GM12878 (cell line): Measurements from ENCODE around the gene FHOD3. TPM values are rescaled to one million over a fixed set of nuclear protein-coding genes. Genes with fewer than 3 reads are reported as not detected.

Experiments
- ATAC-seq: fragments of 200-7000 bp; cut with Tn5 transposase; 3 replicates; pipeline ENCODE4 v1.9.1; 2020; ENCODE audit warnings: mild to moderate bottlenecking, moderate library complexity
- BruUV-seq: library from RNA; stranded (reverse); fragments of 400-500 nt; replicated peaks from 2 replicates; lab custom pipeline; 2021; lab: Mats Ljungman, UMichigan
- CTCF ChIA-PET: fragments of 300-600 bp; sonication (Branson Sonifier 250); formaldehyde crosslinking; extraction: SDS; loops from one replicate; lab custom pipeline; 2021; ENCODE audit warnings: inconsistent platforms; lab: Yijun Ruan, JAX
- POLR2A ChIA-PET: fragments of 350-600 bp; formaldehyde crosslinking; extraction: SDS; loops from one replicate; lab custom pipeline; 2021; ENCODE audit warnings: inconsistent platforms; lab: Charles Lee
- RAD21 ChIA-PET: fragments of 300-600 bp; sonication (Branson Sonifier 250); formaldehyde crosslinking; loops from one replicate; lab custom pipeline; 2023; ENCODE audit warnings: antibody characterized with exemption; ENCODE audit not compliant: unreplicated experiment; lab: Charles Lee
- SMC1A ChIA-PET: fragments of 300-600 bp; sonication (Branson Sonifier 250); formaldehyde crosslinking; loops from one replicate; lab custom pipeline; 2023; ENCODE audit not compliant: unreplicated experiment, uncharacterized antibody; lab: Charles Lee
- DNase-seq: peaks from one replicate; pipeline ENCODE4 v3.0.0-alpha.2; 2011; ENCODE audit warnings: low read depth, low spot score
- FAIRE-seq: peaks from 3 replicates; lab custom pipeline; 2011; peaks lifted over from hg19 to GRCh38; lab: Jason Lieb, UNC
- H2AFZ ChIP-seq: 2 replicates; pipeline ENCODE4 v1.6.0; 2011; ENCODE audit warnings: low read depth, low read length, control low read depth; ENCODE audit not compliant: control insufficient read depth
- H3K27ac ChIP-seq: 2 replicates; pipeline ENCODE4 v1.5.1; 2011; ENCODE audit warnings: control low read depth; ENCODE audit not compliant: control insufficient read depth, insufficient read depth
- H3K27me3 ChIP-seq, 2 experiments: replicated peaks in 1 of 2; 2 replicates each; pipeline versions ENCODE4 v1.6.0 to v1.6.1; 2011; ENCODE audit warnings: low read length in 1 of 2; ENCODE audit not compliant: control insufficient read depth in 2 of 2, insufficient read depth in 2 of 2
- H3K36me3 ChIP-seq, 2 experiments: 2 replicates each; pipeline ENCODE4 v1.5.1; 2011; ENCODE audit warnings: low read length in 1 of 2; ENCODE audit not compliant: control insufficient read depth in 2 of 2, insufficient read depth in 2 of 2
- H3K4me1 ChIP-seq: 2 replicates; pipeline ENCODE4 v1.6.1; 2011; ENCODE audit warnings: mild to moderate bottlenecking, low read length, moderate library complexity, mixed read lengths; ENCODE audit not compliant: control insufficient read depth, insufficient read depth
- H3K4me2 ChIP-seq: 2 replicates; pipeline ENCODE4 v1.6.0; 2011; ENCODE audit warnings: control low read depth; ENCODE audit not compliant: control insufficient read depth, insufficient read depth
- H3K4me3 ChIP-seq: fragments of 200-600 bp; sonication (generic); 2 replicates; pipeline ENCODE4 v1.5.1; 2016
- H3K79me2 ChIP-seq: 2 replicates; pipeline ENCODE4 v1.6.0; 2011; ENCODE audit warnings: low read length; ENCODE audit not compliant: control insufficient read depth, insufficient read depth
- H3K9ac ChIP-seq: 2 replicates; pipeline ENCODE4 v1.8.0; 2011; ENCODE audit warnings: low read length, control low read depth, mixed read lengths; ENCODE audit not compliant: control insufficient read depth, insufficient read depth
- H3K9me3 ChIP-seq: replicated peaks from 3 replicates; pipeline ENCODE4 v1.5.1; 2011; ENCODE audit warnings: mild to moderate bottlenecking, low read length; ENCODE audit not compliant: control insufficient read depth, insufficient read depth
- H4K20me1 ChIP-seq: 2 replicates; pipeline ENCODE4 v1.6.0; 2011; ENCODE audit not compliant: control insufficient read depth, insufficient read depth
- BHLHE40 ChIP-seq, 2 experiments: fragments of 450-650 bp in 1 of 2; IDR thresholded peaks; 2 replicates each; pipeline ENCODE4 v1.6.1; 2011 to 2017; ENCODE audit warnings: low read depth in 2 of 2, borderline replicate concordance in 1 of 2, improper control_type of control experiment in 1 of 2, low read length in 1 of 2, mild to moderate bottlenecking in 1 of 2
- BRCA1 ChIP-seq: IDR thresholded peaks from 2 replicates; pipeline ENCODE4 v1.6.1; 2011; ENCODE audit warnings: low read depth, low read length, improper control_type of control experiment
- HDAC2 ChIP-seq: fragments of 200-600 bp; sonication (generic); IDR thresholded peaks from 2 replicates; pipeline ENCODE4 v1.6.1; 2017
- HDAC6 ChIP-seq: fragments of 200-600 bp; sonication (generic); IDR thresholded peaks from one replicate; pipeline ENCODE4 v1.8.0; 2017; ENCODE audit warnings: antibody characterized with exemption; ENCODE audit not compliant: unreplicated experiment
- LARP7 ChIP-seq: fragments of 450-650 bp; IDR thresholded peaks from 2 replicates; pipeline ENCODE4 v1.6.1; 2017; ENCODE audit warnings: mild to moderate bottlenecking
- MEF2A ChIP-seq: IDR thresholded peaks from 2 replicates; pipeline ENCODE4 v1.6.1; 2011; ENCODE audit warnings: low read depth, mild to moderate bottlenecking, low read length, moderate library complexity; ENCODE audit not compliant: insufficient read depth
- MTA2 ChIP-seq: fragments of 450-650 bp; IDR thresholded peaks from 2 replicates; pipeline ENCODE4 v1.6.1; 2016; ENCODE audit warnings: low read depth, mild to moderate bottlenecking, moderate library complexity
- MYB ChIP-seq: fragments of 150-350 bp; IDR thresholded peaks from 2 replicates; pipeline ENCODE4 v1.6.1; 2014; ENCODE audit warnings: mild to moderate bottlenecking, low read depth, low read length, borderline replicate concordance
- NBN ChIP-seq: fragments of 450-650 bp; IDR thresholded peaks from 2 replicates; pipeline ENCODE4 v1.6.1; 2016
- NFXL1 ChIP-seq: fragments of 450-650 bp; IDR thresholded peaks from 2 replicates; pipeline ENCODE4 v1.6.1; 2017; ENCODE audit warnings: antibody characterized with exemption, mild to moderate bottlenecking, borderline replicate concordance
- NRF1 ChIP-seq: conservative IDR thresholded peaks from 2 replicates; pipeline ENCODE4 v1.6.1; 2011; ENCODE audit warnings: mild to moderate bottlenecking, low read depth, low read length, improper control_type of control experiment
- RB1 ChIP-seq: fragments of 450-650 bp; formaldehyde crosslinking; IDR thresholded peaks from 2 replicates; pipeline ENCODE4 v1.6.1; 2017; ENCODE audit warnings: mild to moderate bottlenecking, borderline replicate concordance
- SMC3 ChIP-seq: IDR thresholded peaks from 2 replicates; pipeline ENCODE4 v1.6.1; 2011; ENCODE audit warnings: low read length, improper control_type of control experiment, borderline replicate concordance
- SPI1 ChIP-seq: IDR thresholded peaks from 2 replicates; pipeline ENCODE4 v1.6.1; 2011; ENCODE audit warnings: low read depth, mild to moderate bottlenecking, low read length, moderate library complexity, borderline replicate concordance; ENCODE audit not compliant: insufficient read depth
- TAF1 ChIP-seq: IDR thresholded peaks from 2 replicates; pipeline ENCODE4 v1.6.1; 2011; ENCODE audit warnings: mild to moderate bottlenecking, low read depth, low read length, borderline replicate concordance
- TCF3 ChIP-seq: IDR thresholded peaks from 2 replicates; pipeline ENCODE4 v1.6.1; 2012; ENCODE audit warnings: low read depth, mild to moderate bottlenecking, low read length, borderline replicate concordance; ENCODE audit not compliant: insufficient read depth
- ZNF207 ChIP-seq: fragments of 450-650 bp; IDR thresholded peaks from 2 replicates; pipeline ENCODE4 v1.6.1; 2014; ENCODE audit warnings: antibody characterized with exemption, mild to moderate bottlenecking, borderline replicate concordance
- ZZZ3 ChIP-seq: IDR thresholded peaks from 2 replicates; pipeline ENCODE4 v1.6.1; 2011; ENCODE audit warnings: low read depth; ENCODE audit not compliant: control insufficient read depth, insufficient read length
- WGBS: methylation state at CpG from one replicate; pipeline ENCODE4 v1.1.6; 2016; ENCODE audit warnings: low lambda C conversion rate; ENCODE audit not compliant: insufficient replicate concordance, insufficient coverage; ENCODE audit errors: missing lambda C conversion rate; 5-methylcytosine and 5-hydroxymethylcytosine counted together
- in situ Hi-C: fragments of 300-500 bp; cut with MboI; formaldehyde crosslinking; loops from 9 replicates; pipeline ENCODE4 v1.14.3; 2018; ENCODE audit warnings: mixed read lengths
- intact Hi-C: fragments of 100-400 bp; cut with micrococcal nuclease; formaldehyde crosslinking; loops from one replicate; pipeline ENCODE4 v1.14.2; 2022; ENCODE audit not compliant: unreplicated experiment
- polyA plus RNA-seq, 11 experiments: library from polyadenylated mRNA; depleted of rRNA in 4 of 11; unstranded in 6 of 11; stranded (reverse) in 5 of 11; fragments of >200 nt; fragmentation: Nextera tagmentation in 4 of 11; fragmentation: Illumina TruSeq in 1 of 11; extraction: Ambion mirVana in 4 of 11; extraction: Trizol in 1 of 11; gene quantifications; 1 replicate in 1 of 11; 2 replicates in 10 of 11; pipeline versions ENCODE4 v1.2.1 to v1.2.3, GENCODE V29; 2011 to 2016; ENCODE audit warnings: inconsistent platforms in 2 of 11, missing spikeins in 2 of 11, low read depth in 1 of 11
- total RNA-seq, 4 experiments: library from RNA; depleted of rRNA in 3 of 4; stranded (reverse); fragments of >200 nt in 3 of 4; fragmentation: Illumina TruSeq in 1 of 4; extraction: Trizol in 1 of 4; gene quantifications; 2 replicates each; pipeline versions ENCODE4 v1.2.1 to v1.2.3, GENCODE V29; 2013 to 2021
- TF ChIP-seq, protein P1 (sequence below): fragments of 150-350 bp; IDR thresholded peaks from 2 replicates; pipeline ENCODE4 v1.6.1; 2014; ENCODE audit warnings: mild to moderate bottlenecking, low read depth, low read length

The FHOD3 gene
- total and polyA plus RNA-seq, 10 of the 15 experiments (the other 5 are each of a cell fraction or from before 2014, with no cell fraction given), result 0.77 to 26.7 (median 10.4) TPM

DNA sequence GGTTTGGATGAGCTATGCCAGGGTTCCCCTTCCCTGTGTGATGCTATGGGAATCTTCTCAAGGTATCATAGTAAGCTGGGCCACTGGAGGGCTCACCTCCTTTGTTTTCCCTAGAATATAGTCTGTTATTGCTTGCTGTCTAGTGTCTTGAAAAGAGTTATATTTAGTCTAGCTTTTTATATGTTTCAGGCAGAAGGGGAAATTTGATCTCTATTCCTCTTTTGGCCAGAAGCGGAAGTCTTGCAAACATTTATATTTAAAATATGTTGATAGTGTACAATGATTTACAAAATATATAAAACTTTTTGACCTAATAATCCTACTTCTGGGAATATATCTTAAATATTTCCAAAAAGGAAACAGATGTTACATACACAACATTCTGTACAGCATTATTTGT is 260.7 kb downstream of the FHOD3 start:
- 43% methylated on average over 1 of the region's 1 CpG for WGBS
- RAD21 ChIA-PET, result interaction anchor here (0.9 kb wide), 1 partner anchor 8 kb away, joined by 3 read pairs; no protein-coding TSS in a partner anchor

More for the DNA sequence above, 260.7 kb downstream of the FHOD3 start:
- no TSS peak for BruUV-seq
- Histone ChIP-seq H4K20me1 (no peaks in the 10 kb centered on the region), H3K4me2 (no peak overlapping the region), H2AFZ (no peak overlapping the region), H3K4me1 (no peaks in the 10 kb centered on the region), H3K79me2 (no peaks in the 10 kb centered on the region), H3K27ac (no peak overlapping the region), H3K27me3 (no peaks in the 10 kb centered on the region), H3K36me3 (no peaks in the 10 kb centered on the region), H3K9me3 (no peaks in the 10 kb centered on the region), H3K9ac (no peak overlapping the region), H3K4me3 (no peak overlapping the region)
- ATAC-seq (no peak), DNase-seq (no peak), FAIRE-seq (no peak)
- CTCF ChIA-PET, result interaction anchor here (1.2 to 7.3 kb wide), 2 partner anchors 12 to 14 kb away, joined by 4 to 50 read pairs; no protein-coding TSS in a partner anchor
- SMC1A ChIA-PET, result interaction anchor here (0.8 to 1.4 kb wide), 2 partner anchors 13 to 64 kb away, joined by 3 to 4 read pairs; no protein-coding TSS in a partner anchor
- in situ Hi-C loops (no loop called here), intact Hi-C loops (no loop called here)
- TF ChIP-seq TCF3 (no peak), BHLHE40 (IDR thresholded peaks at IDR 0.05; ENCODE audit: borderline replicate concordance in 1 of 2, low read depth in 2 of 2, low read length in 1 of 2) (no peak), SPI1 (no peak), MEF2A (no peak), ZZZ3 (no peak), MTA2 (no peak), ZNF207 (no peak), MYB (no peak), NFXL1 (no peak), NRF1 (no peak), NBN (no peak), TAF1 (no peak), RB1 (no peak), SMC3 (no peak), LARP7 (no peak), HDAC2 (no peak), BRCA1 (no peak), HDAC6 (no peak)
- TF ChIP-seq, protein P1, sequence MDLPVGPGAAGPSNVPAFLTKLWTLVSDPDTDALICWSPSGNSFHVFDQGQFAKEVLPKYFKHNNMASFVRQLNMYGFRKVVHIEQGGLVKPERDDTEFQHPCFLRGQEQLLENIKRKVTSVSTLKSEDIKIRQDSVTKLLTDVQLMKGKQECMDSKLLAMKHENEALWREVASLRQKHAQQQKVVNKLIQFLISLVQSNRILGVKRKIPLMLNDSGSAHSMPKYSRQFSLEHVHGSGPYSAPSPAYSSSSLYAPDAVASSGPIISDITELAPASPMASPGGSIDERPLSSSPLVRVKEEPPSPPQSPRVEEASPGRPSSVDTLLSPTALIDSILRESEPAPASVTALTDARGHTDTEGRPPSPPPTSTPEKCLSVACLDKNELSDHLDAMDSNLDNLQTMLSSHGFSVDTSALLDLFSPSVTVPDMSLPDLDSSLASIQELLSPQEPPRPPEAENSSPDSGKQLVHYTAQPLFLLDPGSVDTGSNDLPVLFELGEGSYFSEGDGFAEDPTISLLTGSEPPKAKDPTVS, result no peak
- POLR2A ChIA-PET, result no interaction called here
